Measurements from ENCODE around the gene HEY2.

DNA sequence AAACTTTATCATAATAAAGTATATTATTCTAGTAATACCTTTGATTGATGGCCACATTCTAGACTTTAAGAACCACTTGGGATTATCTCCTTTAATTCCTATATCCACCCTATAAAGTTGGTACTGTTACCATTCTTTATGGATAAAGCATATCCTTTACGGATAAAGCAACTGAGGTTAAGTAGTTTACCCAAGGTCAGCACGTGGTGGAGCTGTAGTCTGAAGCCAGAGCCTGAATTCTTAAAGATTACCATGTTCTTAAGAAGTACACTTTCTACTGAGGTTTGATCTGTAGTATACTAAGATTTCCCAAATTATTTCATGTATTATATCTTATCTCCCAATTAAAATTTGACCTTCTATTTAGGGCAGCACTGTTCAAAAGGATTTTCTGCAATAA, 38.4 kb downstream of the HEY2 start:
- TF ChIP-seq, protein P1, sequence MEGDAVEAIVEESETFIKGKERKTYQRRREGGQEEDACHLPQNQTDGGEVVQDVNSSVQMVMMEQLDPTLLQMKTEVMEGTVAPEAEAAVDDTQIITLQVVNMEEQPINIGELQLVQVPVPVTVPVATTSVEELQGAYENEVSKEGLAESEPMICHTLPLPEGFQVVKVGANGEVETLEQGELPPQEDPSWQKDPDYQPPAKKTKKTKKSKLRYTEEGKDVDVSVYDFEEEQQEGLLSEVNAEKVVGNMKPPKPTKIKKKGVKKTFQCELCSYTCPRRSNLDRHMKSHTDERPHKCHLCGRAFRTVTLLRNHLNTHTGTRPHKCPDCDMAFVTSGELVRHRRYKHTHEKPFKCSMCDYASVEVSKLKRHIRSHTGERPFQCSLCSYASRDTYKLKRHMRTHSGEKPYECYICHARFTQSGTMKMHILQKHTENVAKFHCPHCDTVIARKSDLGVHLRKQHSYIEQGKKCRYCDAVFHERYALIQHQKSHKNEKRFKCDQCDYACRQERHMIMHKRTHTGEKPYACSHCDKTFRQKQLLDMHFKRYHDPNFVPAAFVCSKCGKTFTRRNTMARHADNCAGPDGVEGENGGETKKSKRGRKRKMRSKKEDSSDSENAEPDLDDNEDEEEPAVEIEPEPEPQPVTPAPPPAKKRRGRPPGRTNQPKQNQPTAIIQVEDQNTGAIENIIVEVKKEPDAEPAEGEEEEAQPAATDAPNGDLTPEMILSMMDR (optimal IDR thresholded peaks at IDR 0.05 in 1 of 3, IDR thresholded peaks at IDR 0.05 in 1 of 3, conservative IDR thresholded peaks at IDR 0.05 in 1 of 3; ENCODE audit: extremely low read depth in 1 of 3, insufficient read depth in 2 of 3, low read length in 3 of 3) = no peak
- TF ChIP-seq EZH2 (IDR thresholded peaks at IDR 0.05; ENCODE audit: low read length) = no peak
